CD4-positive, alpha-beta T cell treated with Interleukin-17A for 4 hours (primary cell): ENCODE data around the gene ERBIN.
"Not testable (repeated sequence)": the region's sequence is repeated elsewhere in the genome, so short reads cannot be mapped to it uniquely, and the experiment has no call there.

Experiments
- DNase-seq: peaks from one replicate; pipeline ENCODE4 v3.0.0-alpha.2; 2020; ENCODE audit warnings: mixed read lengths

The ERBIN gene

DNA sequence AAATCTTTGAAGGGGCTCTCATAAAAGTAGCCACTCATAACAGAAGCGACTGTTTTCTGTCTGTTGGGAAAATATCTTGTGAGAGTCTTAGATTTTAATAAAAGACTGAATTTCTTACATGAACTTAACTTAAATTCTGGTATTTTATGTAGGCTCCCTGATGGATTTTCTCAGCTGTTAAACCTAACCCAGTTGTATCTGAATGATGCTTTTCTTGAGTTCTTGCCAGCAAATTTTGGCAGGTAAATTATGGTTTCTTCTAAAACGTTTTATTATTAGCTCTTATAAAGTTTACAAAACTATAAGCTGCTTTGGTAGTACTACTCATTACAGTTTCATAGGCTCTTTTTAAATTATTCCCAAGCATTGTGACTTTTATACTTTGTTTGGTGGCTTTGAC, 87.0 kb downstream of the ERBIN start:
- no peak for DNase-seq

DNA sequence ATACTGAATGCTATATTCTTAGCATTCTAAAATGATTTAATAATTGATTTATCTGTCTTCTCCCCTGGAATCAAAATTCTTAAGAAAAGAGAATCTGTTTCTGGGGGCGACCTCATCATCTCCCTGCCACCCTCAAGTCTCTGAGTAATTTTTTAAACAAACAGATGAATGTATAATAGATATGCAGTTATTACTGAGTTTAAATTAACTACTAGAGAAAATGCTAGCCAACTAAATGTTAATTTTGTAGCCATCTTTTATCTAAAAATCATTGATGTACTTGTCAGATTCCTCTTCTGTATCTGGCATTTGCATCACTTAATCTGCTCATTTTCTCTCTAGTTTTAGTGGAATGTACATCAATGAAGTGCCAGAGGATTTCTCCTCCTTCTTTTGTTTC, 87.5 kb downstream of the ERBIN start:
- no peak for DNase-seq

DNA sequence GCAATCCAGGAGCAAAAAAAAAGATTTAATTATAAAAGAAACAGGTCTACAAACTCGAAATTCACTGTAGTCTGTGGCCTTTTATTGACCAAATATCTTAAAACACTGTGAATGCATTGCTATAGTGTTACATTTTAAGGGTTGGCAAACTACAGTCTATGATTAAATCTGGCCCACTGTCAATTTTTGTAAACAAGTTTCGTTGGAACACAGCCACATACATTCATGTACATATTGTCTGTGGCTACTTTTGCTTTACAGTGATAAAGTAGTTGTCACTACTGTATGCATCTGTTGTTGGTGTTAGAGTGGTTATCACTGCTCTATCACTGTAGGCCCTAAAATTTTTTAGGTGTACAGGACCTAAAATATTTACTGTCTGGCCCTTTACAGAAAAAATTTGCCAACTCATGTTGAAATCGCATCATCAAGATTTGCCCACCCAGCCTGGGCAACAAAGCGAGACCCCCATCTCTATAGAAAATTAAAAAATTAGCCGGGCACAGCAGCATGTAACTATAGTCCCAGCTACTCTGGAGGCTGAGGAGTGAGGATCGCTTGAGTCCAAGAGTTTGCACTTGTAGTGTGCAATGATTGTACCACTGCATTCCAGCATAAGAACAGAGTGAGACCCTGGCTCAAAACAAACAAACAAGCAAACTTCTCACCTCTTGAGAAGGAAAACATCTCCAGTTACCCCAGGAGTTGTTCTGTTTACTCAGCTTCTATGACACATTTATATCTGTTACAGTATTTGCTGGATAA, 89.0 kb downstream of the ERBIN start:
- DNase-seq, result no peak

DNA sequence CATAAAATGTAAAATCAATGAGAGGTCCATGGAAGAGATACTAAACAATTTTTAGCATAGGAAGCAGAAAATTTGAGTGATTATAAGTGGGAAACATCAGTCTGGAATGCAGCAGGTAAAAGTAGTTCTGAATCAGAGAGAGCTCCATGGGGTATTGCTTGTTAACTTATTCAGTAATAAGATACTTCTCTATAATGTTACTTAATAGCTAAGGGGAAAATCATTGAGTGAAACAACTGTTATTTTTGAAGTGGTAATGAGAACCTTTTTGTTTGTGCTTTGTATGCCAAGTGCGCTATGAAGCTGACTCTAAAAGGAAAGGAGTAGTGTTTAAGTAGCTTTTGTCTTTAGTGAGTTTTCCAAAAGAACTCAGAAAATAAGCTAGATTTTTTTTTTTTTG, 95.2 kb downstream of the ERBIN start:
- no peak for DNase-seq

DNA sequence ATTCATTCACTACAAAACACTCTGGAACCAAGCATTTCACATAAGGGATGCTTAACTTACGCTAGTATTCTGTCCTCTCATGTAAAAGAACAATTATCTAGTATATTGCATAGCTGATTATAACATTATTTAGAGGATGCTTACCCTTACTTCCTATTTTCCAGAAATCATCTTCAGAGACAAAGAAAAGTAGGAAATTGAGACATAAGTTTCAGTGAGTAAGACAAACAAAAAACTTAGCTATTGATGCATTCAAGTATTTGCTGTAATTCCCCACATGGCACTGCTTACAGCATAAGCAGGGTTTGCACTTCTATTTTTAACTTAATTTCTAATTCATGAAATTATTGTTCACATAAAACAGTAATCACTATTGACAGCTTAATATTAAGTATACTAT, 112.9 kb downstream of the ERBIN start:
- DNase-seq, result no peak

DNA sequence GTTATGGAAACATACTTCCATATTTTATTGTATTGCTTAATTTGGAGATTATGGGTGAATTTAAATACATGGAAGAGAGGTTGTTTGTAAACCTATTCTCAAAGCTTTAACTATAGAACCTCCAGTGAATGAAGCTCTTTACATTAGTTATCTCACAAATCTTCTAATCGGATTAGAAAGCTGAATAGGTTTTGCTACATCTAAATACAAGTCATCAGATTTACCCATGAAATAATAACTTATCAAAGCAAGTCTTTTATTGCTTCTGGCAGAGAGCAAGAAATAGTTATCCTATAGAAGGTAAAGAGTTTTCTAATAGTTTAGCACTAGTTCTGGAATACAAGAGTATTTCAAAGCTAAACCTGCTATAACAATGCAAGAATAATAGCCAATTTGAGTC, 113.3 kb downstream of the ERBIN start:
- no peak for DNase-seq

DNA sequence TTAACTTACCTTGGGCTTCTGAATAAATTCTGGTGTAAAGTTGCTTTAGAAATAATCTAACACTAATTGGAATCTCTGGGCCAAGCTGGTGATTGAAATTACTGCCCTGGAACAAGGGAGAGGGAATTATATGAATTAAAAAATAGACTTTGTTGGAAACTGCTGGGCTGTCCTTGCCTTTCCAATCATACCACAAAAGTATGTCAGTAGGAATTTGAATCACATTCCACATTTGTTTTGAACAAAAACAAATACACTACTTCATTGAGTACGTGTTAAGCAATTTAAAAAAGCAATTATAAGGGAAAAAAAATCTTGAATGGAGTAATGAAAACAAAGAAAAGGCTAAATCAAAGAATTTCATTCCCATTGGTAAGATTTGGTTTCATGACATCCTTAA, 115.3 kb downstream of the ERBIN start:
- DNase-seq, result no peak

DNA sequence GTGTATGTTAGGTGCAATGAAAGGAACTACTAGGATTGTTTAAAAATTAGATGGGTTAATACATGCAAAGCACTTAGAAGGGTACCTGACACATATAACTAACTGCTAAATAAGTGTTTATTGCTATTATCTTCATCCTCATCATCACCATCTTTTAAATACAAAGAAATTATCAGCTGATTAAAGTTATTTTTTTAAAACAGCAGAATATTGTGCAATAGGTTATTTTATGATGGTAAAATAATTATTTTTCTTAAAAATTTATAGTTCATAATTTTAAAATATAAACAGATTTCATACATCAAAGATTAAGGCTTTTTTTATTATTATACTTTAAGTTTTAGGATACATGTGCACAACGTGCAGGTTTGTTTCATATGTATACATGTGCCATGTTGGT, 130.9 kb downstream of the ERBIN start:
- no peak for DNase-seq

DNA sequence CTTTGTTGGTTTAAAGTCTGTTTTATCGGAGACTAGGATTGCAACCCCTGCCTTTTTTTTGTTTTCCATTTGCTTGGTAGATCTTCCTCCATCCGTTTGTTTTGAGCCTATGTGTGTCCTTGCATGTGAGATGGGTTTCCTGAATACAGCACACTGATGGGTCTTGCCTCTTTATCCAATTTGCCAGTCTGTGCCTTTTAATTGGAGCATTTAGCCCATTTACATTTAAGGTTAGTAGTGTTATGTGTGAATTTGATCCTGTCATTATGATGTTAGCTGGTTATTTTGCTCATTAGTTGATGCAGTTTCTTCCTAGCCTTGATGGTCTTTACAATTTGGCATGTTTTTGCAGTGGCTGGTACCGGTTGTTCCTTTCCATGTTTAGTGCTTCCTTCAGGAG, 134.9 kb downstream of the ERBIN start:
- not testable (repeated sequence) for DNase-seq

DNA sequence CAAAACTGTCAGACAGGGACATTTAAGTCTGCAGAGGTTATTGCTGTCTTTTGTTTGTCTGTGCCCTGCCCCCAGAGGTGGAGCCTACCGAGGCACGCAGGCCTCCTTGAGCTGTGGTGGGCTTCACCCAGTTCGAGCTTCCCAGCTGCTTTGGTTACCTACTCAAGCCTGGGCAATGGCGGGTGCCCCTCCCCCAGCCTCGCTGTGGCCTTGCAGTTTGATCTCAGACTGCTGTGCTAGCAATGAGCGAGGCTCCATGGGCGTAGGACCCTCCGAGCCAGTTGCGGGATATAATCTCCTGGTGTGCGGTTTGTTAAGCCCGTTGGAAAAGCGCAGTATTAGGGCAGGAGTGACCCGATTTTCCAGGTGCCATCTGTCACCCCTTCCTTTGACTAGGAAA, 136.7 kb downstream of the ERBIN start:
- not testable (repeated sequence) for DNase-seq

DNA sequence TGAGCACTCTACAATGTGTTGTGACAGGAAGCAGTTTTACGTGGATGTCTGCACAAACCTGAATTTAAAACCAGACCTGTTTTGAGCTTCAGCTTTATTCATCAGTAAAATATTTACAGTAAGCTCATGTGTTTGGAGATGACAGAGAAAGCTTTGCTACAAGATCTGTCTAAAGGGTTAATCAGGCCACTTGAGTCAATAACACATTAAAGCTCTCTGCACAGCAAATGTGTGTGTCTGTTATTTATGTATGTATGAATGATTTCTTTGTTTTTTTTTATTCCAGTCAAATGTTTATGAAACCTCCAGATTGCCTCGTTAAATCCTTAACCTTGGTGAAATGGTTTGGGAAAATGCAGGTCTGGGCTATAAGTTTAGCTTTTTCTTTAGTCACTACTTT, 140.5 kb downstream of the ERBIN start:
- DNase-seq, result no peak

DNA sequence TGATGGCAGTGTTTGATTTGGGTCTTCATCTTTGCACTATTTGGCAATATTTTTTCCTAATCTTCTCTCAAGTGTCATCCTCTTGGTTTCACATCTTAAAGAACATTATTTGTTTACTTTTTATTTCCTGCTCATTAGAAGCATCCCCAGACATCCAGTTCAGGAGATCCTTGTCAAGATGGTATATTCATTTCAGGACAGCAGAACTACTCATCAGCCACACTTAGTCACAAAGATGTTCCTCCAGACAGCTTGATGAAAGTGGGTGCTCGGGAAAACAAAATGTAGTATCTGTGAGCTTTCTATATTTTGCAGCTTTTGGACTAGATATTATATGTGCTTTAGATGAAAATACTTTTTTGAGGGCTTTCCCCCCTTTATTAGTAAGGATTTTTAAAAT, 145.7 kb downstream of the ERBIN start:
- DNase-seq, result no peak

DNA sequence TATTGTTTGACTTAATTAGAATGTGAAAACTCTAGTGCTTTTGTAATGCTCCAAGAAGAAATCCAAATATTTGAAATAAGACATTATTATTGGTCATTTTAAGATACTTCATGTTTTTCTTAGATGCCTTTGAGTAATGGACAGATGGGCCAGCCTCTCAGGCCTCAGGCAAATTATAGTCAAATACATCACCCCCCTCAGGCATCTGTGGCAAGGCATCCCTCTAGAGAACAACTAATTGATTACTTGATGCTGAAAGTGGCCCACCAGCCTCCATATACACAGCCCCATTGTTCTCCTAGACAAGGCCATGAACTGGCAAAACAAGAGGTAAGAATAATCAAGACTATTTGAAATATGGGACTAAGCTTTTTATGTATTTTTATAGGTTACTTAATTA, 148.5 kb downstream of the ERBIN start:
- no peak for DNase-seq

DNA sequence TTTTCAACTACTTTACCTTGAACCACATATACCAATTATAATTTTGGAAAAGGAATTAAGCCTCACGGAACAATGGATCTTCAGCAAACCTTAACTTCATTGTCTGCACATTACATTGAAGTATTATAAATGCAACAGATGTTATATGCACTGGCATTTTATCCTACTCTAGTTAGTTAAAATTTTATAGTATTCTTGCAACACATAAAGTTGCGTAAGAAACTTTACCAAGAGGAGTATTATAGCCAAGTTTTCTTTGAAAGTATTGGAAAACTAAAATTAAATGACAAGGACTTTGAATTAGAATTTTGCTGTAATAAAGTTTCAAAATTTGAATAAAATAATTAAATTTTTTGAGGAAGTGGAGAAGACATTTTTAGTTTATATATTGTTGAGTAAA, 154.3 kb downstream of the ERBIN start:
- DNase-seq, result no peak

DNA sequence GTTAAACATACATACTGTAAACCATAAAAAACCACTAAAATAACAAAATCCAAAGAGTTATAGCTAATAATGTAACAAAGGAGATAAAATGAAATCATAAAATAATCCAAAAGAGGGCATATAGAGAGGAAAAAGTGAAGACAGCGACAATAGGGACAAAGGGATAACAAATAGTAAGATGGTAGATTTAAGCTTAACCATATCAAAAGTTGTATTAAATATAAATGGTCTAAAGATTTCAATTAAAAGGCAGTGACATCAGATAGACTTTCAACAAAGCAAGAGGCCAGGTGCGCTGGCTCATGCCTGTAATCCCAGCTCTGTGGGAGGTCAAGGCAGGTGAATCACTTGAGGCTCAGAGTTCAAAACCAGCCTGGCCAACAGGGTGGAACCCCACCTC, 163.0 kb downstream of the ERBIN start:
- no peak for DNase-seq

DNA sequence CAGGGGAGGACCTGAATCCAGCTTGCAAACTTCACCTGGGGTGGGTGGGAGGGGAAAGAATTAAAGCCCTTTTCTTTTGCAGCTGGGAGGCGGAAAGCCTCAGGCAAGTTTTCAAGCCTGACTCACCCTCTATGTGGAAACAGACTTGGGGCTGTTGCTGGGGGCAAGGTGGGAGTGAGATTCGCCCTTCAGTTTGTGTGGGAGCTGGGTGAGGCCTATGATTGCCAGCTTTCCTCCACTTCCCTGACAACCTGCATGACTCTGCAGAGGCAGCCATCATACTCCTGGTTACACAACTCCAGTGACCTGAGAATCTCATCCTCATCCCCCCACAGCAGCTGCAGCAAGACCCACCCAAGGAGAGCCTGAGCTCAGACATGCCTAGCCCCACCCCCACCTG, 174.5 kb downstream of the ERBIN start:
- DNase-seq, result no peak

DNA sequence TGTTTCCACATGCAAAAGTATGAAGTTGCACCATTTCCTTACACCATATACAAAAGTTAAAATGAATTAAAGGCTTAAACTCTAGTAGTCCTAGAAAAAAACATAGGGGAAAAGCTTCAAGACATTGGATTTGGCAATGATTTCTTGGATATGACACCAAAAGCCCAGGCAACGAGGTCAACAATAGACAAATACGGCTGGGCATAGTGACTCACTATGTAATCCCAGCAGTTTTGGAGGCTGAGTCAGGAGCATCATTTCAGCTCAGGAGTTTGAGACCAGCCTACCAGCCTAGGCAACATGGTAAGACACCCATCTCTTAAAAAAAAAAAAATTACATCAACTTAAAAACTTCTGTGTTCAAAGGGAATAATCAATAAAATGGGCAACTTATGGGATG, 186.8 kb downstream of the ERBIN start:
- DNase-seq, result no peak

DNA sequence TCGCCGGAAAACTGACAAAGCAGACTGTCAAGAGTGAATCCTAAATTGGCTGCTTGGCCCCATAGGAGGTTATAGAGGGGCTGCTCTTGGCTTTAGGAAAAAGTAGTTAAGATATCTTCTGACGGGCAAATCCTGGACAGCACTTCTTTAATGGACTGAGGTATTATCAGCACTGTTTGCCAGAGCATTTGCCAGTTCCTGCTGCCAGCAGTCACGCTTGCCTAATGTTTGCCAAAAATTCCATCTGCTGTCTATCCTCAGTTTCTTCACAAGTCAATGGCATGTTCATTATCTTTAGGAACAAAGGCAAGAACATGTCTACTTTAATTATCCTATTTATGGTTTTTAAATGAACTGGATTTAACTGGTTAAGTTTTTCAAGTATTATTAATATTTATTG, 191.9 kb downstream of the ERBIN start:
- DNase-seq, result no peak

DNA sequence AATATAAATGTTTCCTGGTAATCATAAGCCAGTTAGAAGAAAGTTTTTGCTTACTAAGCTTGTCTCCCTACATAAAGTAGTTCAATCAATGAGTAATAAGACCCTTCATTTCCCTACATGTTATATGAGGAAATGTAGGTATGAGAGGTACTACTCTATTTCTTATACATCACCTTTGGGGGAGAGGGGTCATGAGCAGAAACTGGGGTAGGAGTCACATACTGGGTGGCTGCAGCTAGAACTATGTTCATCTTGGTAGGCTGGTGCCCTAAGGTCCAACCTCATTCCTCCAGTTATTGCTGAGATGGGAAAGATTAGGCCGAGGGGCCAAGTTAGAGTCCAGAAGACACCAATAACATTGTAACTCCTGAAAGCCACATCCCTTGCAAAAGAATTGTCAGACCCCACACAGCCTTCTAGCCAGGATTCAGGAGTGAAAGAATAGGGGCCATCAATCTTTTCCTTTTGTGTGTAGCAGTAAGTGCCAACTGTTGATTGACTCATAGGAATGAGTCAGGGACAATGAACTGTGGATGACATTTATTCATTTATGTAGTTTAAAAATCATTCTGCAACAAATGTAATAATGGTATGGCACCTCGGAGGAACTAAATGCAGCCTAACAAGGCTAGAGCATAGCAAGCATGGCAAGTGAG, 196.1 kb downstream of the ERBIN start:
- DNase-seq, result no peak

DNA sequence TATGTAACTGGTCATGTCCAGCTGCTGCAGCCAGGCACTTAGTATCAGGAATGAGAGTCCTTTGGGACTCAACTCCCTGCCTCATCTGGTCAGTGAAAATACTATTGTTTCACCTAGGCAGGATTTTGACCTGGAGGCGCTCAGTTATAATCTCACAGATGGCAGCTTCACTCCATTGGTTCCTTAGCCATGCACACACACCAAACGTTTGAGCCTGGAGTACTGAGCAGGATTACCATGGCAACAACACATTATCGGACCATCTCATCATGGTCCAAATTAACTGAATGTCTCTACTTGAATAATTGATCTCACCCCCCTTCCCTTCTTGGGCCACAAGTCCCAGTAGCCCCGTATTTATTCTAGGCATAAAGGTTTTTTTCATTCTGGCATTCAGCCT, 202.8 kb downstream of the ERBIN start:
- no peak for DNase-seq

DNA sequence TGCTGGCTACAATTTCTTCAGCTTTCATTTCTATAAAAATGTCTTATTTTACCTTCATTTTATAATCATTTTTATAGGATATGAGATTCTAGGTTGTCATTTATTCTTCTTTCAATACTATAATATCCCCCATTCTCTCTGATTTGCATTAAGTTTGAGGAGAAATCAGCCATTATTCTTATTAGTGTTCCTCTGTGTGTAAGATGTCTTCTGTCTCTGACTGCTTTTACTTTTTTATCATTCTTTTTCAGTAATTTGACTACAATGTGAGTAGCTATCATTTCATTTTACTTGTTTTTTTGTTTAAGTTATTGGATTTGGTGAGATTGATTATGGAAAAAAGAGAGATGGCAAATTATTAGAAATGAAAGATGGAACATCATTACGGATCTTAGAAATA, 204.1 kb downstream of the ERBIN start:
- no peak for DNase-seq
